Ovary (tissue), 3 donors: ENCODE measurements around the gene CDHR2.

Experiments used
- CTCF ChIP-seq, 3 donors: fragments of 450-650 bp in 2 of 3; fragments of 200-600 bp in 1 of 3; IDR thresholded peaks; one replicate each; pipeline versions ENCODE4 v1.5.1 to v1.8.0; 2016 to 2022; ENCODE audit warnings: antibody characterized with exemption in 3 of 3, mild to moderate bottlenecking in 1 of 3
- EP300 ChIP-seq: sonication (generic); formaldehyde crosslinking; IDR thresholded peaks from one replicate; pipeline ENCODE4 v1.6.1; 2017; ENCODE audit warnings: antibody characterized with exemption
- POLR2A ChIP-seq: fragments of 450-650 bp; IDR thresholded peaks from one replicate; pipeline ENCODE4 v1.6.1; 2017; ENCODE audit warnings: antibody characterized with exemption, mild to moderate bottlenecking, moderate library complexity
- donor health status: DM: no; HTN: no; CAD: no.

DNA sequence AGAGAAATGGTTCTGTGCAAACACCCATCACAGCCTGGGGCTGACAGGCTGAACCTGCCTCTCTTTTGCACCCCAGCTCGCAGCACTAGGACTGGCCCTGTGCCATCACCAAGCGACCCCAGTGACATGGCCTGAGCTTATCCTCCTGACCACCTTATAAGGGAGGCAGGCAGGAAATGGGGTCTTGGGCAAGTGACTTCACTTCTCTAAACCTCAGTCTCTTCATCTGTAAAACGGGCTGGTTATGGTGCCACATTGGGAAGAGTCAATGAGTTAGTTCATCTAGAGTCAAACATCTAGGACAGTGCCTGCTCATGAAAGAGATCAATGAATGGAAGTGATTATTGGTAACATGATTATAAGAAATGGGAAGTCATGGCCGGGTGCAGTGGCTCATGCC lies 75.0 kb downstream of the CDHR2 start:
- TF ChIP-seq CTCF (IDR thresholded peaks at IDR 0.05) (no peak), EP300 (no peak), POLR2A (no peak)
